Osteocyte (in vitro differentiated cells): Measurements from ENCODE around the gene IGF1R. TPM values are rescaled to one million over a fixed set of nuclear protein-coding genes. Genes with fewer than 3 reads are reported as not detected.

Experiments
- DNase-seq: peaks from one replicate; pipeline ENCODE4 v3.0.0; 2021; ENCODE audit warnings: mixed read lengths; ENCODE audit not compliant: unreplicated experiment; ENCODE audit errors: extremely low spot score
- H3K27ac Mint-ChIP-seq: one replicate; pipeline ENCODE4 v1.8.0; 2021; ENCODE audit warnings: mild to moderate bottlenecking, mixed read lengths; ENCODE audit not compliant: unreplicated experiment
- H3K27me3 Mint-ChIP-seq: one replicate; pipeline ENCODE4 v1.8.0; 2021; ENCODE audit warnings: mixed read lengths; ENCODE audit not compliant: unreplicated experiment
- H3K36me3 Mint-ChIP-seq: one replicate; pipeline ENCODE4 v1.8.0; 2021; ENCODE audit warnings: mixed read lengths; ENCODE audit not compliant: unreplicated experiment
- H3K4me1 Mint-ChIP-seq: one replicate; pipeline ENCODE4 v1.8.0; 2021; ENCODE audit warnings: mixed read lengths; ENCODE audit not compliant: unreplicated experiment
- H3K4me3 Mint-ChIP-seq: one replicate; pipeline ENCODE4 v1.8.0; 2021; ENCODE audit warnings: mild to moderate bottlenecking, moderate library complexity, mixed read lengths; ENCODE audit not compliant: unreplicated experiment
- H3K9me3 Mint-ChIP-seq: one replicate; pipeline ENCODE4 v1.8.0; 2021; ENCODE audit warnings: mixed read lengths; ENCODE audit not compliant: unreplicated experiment
- total RNA-seq: library from RNA; stranded (reverse); gene quantifications from 2 replicates; pipeline ENCODE4 v1.2.1, GENCODE V29; 2021
- TF ChIP-seq, protein P1 (sequence below): fragments of 200-600 bp; sonication (generic); IDR thresholded peaks from 2 replicates; pipeline ENCODE4 v1.5.0; 2021; ENCODE audit warnings: antibody characterized with exemption, mild to moderate bottlenecking, moderate library complexity

IGF1R gene
- total RNA-seq, 1 donor from 2014 or later = 174 TPM

DNA sequence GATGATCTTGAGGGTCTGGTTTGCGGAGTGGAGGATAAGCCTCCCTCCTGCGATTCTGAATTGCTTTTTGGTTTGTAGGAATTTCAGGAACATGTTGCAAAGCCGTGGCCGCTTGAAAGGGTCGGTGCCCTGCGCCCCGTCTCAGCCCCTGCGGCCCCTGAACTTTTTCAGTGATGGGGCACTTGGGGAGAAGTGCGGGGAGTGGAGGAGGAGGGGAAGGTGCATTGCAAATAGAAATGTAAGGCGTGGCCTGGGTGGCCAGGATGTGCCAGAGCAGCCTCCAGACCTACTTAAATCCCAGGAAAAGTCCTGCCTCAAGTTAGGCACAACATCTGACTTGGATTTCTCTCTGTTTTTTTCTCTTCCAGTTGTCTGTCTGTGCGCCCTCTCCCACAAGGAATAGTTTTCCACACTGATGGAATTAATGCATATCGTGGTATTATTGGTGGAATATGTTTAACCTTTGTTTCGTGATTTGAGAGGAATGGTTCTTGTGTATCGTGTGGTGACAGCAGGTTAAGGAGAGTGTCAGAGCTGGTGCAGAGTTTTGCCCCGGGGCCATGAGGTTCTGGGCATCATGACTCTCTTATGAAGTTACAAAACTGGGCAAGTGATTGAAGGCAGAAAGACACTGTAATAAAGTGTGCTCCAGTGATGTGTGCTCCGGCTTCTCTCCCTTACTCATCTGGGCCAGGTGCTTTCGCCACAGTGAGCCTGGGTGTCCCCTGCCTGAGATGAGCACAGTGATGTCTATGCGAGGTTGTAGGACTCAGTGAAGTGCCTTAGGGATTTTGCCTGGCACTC is 205.5 kb downstream of the IGF1R start:
- TF ChIP-seq, protein P1, sequence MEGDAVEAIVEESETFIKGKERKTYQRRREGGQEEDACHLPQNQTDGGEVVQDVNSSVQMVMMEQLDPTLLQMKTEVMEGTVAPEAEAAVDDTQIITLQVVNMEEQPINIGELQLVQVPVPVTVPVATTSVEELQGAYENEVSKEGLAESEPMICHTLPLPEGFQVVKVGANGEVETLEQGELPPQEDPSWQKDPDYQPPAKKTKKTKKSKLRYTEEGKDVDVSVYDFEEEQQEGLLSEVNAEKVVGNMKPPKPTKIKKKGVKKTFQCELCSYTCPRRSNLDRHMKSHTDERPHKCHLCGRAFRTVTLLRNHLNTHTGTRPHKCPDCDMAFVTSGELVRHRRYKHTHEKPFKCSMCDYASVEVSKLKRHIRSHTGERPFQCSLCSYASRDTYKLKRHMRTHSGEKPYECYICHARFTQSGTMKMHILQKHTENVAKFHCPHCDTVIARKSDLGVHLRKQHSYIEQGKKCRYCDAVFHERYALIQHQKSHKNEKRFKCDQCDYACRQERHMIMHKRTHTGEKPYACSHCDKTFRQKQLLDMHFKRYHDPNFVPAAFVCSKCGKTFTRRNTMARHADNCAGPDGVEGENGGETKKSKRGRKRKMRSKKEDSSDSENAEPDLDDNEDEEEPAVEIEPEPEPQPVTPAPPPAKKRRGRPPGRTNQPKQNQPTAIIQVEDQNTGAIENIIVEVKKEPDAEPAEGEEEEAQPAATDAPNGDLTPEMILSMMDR = no peak
- H3K27me3 Mint-ChIP-seq = no peaks in the 10 kb centered on the region
- peak overlapping the region; percentile 95 for H3K27ac Mint-ChIP-seq
- H3K4me1 Mint-ChIP-seq = peaks cover 90% of the 10 kb centered on the region
- no peak for DNase-seq
- H3K9me3 Mint-ChIP-seq = no peaks in the 10 kb centered on the region
- no peaks in the 10 kb centered on the region for H3K36me3 Mint-ChIP-seq
- H3K4me3 Mint-ChIP-seq = peak overlapping the region; percentile 82

DNA sequence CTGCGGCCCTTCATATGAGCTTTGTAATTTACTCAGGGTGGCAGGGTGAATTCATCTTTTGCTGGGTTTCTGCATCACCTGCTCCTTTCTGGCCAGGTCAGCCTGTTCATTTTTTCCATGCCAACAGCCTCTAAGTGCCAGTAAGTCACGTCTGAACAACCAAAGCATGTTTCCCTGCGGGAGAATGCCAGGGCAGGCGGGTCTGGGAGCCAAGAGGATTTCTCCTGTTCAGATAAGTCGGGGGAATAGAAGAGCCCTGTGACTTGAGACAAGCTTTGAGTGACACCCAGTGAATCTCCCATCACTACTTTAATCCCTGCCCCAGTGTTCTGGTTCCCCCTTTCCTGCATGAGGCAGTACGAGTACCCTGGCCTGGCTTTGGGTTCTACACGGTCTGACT is 206.2 kb downstream of the IGF1R start:
- Mint-ChIP-seq H3K4me1 (peaks cover 95% of the 10 kb centered on the region), H3K9me3 (no peaks in the 10 kb centered on the region), H3K36me3 (no peaks in the 10 kb centered on the region), H3K27ac (peak overlapping the region; percentile 95), H3K27me3 (no peaks in the 10 kb centered on the region), H3K4me3 (peak overlapping the region; percentile 82)
- DNase-seq = no peak
- TF ChIP-seq, protein P1 = no peak

DNA sequence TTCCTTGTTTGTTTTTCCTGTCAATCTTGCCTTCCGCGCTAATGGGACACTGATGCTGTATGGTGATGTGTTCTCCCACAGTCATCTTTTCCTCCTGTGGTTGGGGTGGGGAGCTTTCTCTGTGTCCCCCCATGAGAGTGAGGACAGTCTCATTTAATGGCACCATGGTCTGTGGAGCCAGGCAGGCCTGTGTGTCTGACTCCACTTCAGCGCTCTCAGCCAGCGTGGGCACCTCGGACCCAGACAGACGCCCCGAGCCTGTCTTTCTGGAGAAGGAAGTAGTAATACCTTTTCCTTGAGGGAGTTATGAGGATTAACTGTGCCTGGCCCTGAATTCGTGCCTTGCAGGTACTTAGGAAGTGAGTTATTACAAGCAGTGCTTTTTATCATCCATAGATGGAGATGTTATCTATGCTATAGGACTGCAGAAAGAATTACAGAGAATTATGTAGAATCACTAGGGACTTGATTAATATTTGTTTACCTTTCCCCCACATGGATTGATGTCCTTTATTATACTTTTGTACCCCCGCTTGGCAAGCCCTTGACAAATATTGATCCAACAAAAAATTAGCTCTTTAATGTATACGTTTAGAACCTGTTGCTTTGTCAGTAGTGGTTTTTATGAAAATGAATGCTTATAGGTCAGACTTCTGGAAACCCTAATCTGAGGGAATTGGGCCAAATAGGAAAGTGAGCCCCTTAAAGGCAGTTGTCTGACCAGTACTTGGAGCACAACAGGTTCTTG is 206.9 kb downstream of the IGF1R start:
- H3K27ac Mint-ChIP-seq = peak overlapping the region; percentile 95
- H3K4me3 Mint-ChIP-seq = peak overlapping the region; percentile 51
- H3K36me3 Mint-ChIP-seq = no peaks in the 10 kb centered on the region
- H3K27me3 Mint-ChIP-seq = no peaks in the 10 kb centered on the region
- peaks cover 96% of the 10 kb centered on the region for H3K4me1 Mint-ChIP-seq
- H3K9me3 Mint-ChIP-seq = no peaks in the 10 kb centered on the region
- TF ChIP-seq, protein P1 = peak; percentile 42
- DNase-seq = no peak

DNA sequence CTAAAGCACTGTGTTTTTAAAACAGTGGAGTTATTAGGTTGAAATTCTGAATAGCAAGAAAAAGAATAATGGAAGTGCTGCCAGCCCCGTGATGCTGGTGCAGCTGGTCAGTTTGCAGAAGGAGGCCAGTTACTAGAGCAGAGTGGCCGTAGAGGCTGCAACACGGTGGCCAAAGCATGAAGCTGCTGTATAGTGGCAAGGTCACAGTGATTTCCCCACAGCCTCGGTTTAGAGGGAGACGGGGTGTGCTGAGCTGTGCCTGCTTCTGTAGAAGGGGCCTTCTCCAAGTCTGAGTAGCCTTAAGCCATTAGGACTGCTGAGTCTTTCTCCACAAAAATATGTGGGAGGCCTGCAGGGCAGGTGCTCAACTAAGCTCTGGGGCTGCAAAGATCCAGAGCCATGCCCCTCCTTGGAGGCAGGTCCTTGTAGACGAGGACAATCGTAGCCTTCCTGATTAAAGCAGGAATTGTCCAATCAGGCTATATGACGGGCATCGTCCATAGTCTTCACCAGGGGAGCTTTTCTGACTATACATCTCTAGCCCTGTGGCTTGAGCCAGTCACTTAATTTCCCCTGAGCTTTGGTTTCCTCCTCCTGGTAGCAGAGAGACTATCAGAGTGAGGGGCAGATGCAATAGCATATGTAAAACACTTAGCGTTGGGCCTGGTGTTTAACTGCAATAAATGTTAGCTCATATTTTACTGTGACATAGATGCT is 207.6 kb downstream of the IGF1R start:
- Mint-ChIP-seq H3K36me3 (no peaks in the 10 kb centered on the region), H3K27ac (peak overlapping the region; percentile 95), H3K27me3 (no peaks in the 10 kb centered on the region), H3K4me3 (peak overlapping the region; percentile 51), H3K4me1 (peaks cover 96% of the 10 kb centered on the region), H3K9me3 (no peaks in the 10 kb centered on the region)
- no peak for DNase-seq
- TF ChIP-seq, protein P1 = no peak
